Activated CD8-positive, alpha-beta memory T cell treated with anti-CD3 and anti-CD28 coated beads for 24 hours (primary cell): ENCODE results near the gene CRYGS.
"Not testable (repeated sequence)": the region's sequence is repeated elsewhere in the genome, so short reads cannot be mapped to it uniquely, and the experiment has no call there.

Source experiments
- DNase-seq: peaks from one replicate; pipeline ENCODE4 v3.0.0-alpha.2; 2020

Gene CRYGS

GRCh38 chr3:186551387-186551786 lies 7.2 kb upstream of the CRYGS start:
- no peak for DNase-seq

GRCh38 chr3:186549497-186549896 lies 5.3 kb upstream of the CRYGS start:
- DNase-seq: no peak

GRCh38 chr3:186540835-186541226 lies 3.3 kb downstream of the CRYGS start:
- DNase-seq: no peak

GRCh38 chr3:186540221-186540834 lies 3.9 kb downstream of the CRYGS start:
- DNase-seq: peak; percentile 88

GRCh38 chr3:186538779-186539178 lies 5.4 kb downstream of the CRYGS start:
- no peak for DNase-seq

GRCh38 chr3:186536883-186537844 lies 7.0 kb downstream of the CRYGS start:
- no peak for DNase-seq

GRCh38 chr3:186534113-186534669 lies 10.0 kb downstream of the CRYGS start:
- peak; percentile 76 for DNase-seq

GRCh38 chr3:186532598-186533072 lies 11.5 kb downstream of the CRYGS start:
- no peak for DNase-seq

GRCh38 chr3:186531694-186532093 lies 12.5 kb downstream of the CRYGS start:
- not testable (repeated sequence) for DNase-seq

- no peak for DNase-seq
Measured at GRCh38 chr3:186530415-186530814, 13.8 kb downstream of the CRYGS start.

- no peak for DNase-seq
Measured at GRCh38 chr3:186529201-186529999, 14.8 kb downstream of the CRYGS start.

GRCh38 chr3:186526256-186526606 lies 17.9 kb downstream of the CRYGS start:
- no peak for DNase-seq

- DNase-seq: no peak
Measured at GRCh38 chr3:186525369-186526255, 18.6 kb downstream of the CRYGS start.

GRCh38 chr3:186524616-186525015 lies 19.6 kb downstream of the CRYGS start:
- no peak for DNase-seq

- DNase-seq: no peak
Measured at GRCh38 chr3:186523434-186523833, 20.7 kb downstream of the CRYGS start.

GRCh38 chr3:186523022-186523421 lies 21.2 kb downstream of the CRYGS start:
- DNase-seq: no peak

GRCh38 chr3:186520957-186521842 lies 23.0 kb downstream of the CRYGS start:
- DNase-seq: no peak

- DNase-seq: no peak
Measured at GRCh38 chr3:186520431-186520830, 23.7 kb downstream of the CRYGS start.

GRCh38 chr3:186519021-186519658 lies 25.0 kb downstream of the CRYGS start:
- peak; percentile 77 for DNase-seq

GRCh38 chr3:186517218-186517617 lies 27.0 kb downstream of the CRYGS start:
- DNase-seq: no peak
